Neutrophil (primary cell): ENCODE results near the gene SETBP1.

Source experiments
- H3K27ac ChIP-seq: fragments of 200-600 bp; sonication (generic); 2 replicates; pipeline ENCODE4 v1.5.1; 2016; ENCODE audit warnings: mild to moderate bottlenecking, moderate library complexity
- H3K27me3 ChIP-seq: fragments of 200-600 bp; sonication (generic); 2 replicates; pipeline ENCODE4 v1.6.0; 2016; ENCODE audit warnings: mild to moderate bottlenecking
- H3K36me3 ChIP-seq: fragments of 200-600 bp; sonication (generic); 2 replicates; pipeline ENCODE4 v1.5.1; 2017
- H3K4me1 ChIP-seq, 2 experiments: fragments of 200-600 bp in 1 of 2; sonication (generic) in 1 of 2; 1 replicate in 1 of 2; 2 replicates in 1 of 2; pipeline versions ENCODE4 v1.5.1 to v1.6.1; 2013 to 2016; ENCODE audit warnings: low read depth in 1 of 2, low read length in 1 of 2, mild to moderate bottlenecking in 1 of 2, moderate library complexity in 1 of 2; ENCODE audit not compliant: control insufficient read depth in 1 of 2, insufficient read depth in 1 of 2
- H3K4me3 ChIP-seq, 2 experiments: fragments of 200-600 bp in 1 of 2; sonication (generic) in 1 of 2; 1 replicate in 1 of 2; 2 replicates in 1 of 2; pipeline ENCODE4 v1.5.1; 2013 to 2016; ENCODE audit warnings: low read depth in 1 of 2, low read length in 1 of 2, mild to moderate bottlenecking in 1 of 2, moderate library complexity in 1 of 2
- H3K9me3 ChIP-seq: fragments of 200-600 bp; sonication (generic); 2 replicates; pipeline ENCODE4 v1.5.1; 2016
- CTCF ChIP-seq: fragments of 200-600 bp; sonication (generic); IDR thresholded peaks from 2 replicates; pipeline ENCODE4 v1.5.1; 2016; ENCODE audit warnings: antibody characterized with exemption

SETBP1 gene

GRCh38 chr18:44679056-44679913 lies 1.4 kb upstream of the SETBP1 start:
- Histone ChIP-seq H3K4me3 (peak overlapping the region; percentile 66 to 68), H3K36me3 (no peaks in the 10 kb centered on the region), H3K9me3 (no peaks in the 10 kb centered on the region), H3K4me1 (peaks cover 5 to 12% of the 10 kb centered on the region in 2 experiments), H3K27ac (no peak overlapping the region), H3K27me3 (peaks cover 96% of the 10 kb centered on the region)
- peak; percentile 15 for TF ChIP-seq CTCF

- Histone ChIP-seq H3K27ac (no peak overlapping the region), H3K4me3 (peak overlapping the region; percentile 45 to 47), H3K4me1 (peaks cover 7 to 15% of the 10 kb centered on the region in 2 experiments), H3K27me3 (peaks cover 96% of the 10 kb centered on the region), H3K36me3 (no peaks in the 10 kb centered on the region), H3K9me3 (no peaks in the 10 kb centered on the region)
- TF ChIP-seq CTCF = no peak
Measured at GRCh38 chr18:44679914-44680272, 795 bp upstream of the SETBP1 start.

- no peak for TF ChIP-seq CTCF
- Histone ChIP-seq H3K36me3 (no peaks in the 10 kb centered on the region), H3K4me3 (peak overlapping the region; percentile 6 to 45), H3K9me3 (no peaks in the 10 kb centered on the region), H3K27ac (no peak overlapping the region), H3K4me1 (peaks cover 21 to 29% of the 10 kb centered on the region in 2 experiments), H3K27me3 (peaks cover 86% of the 10 kb centered on the region)
Measured at GRCh38 chr18:44681076-44681970, 635 bp downstream of the SETBP1 start.

- Histone ChIP-seq H3K36me3 (no peaks in the 10 kb centered on the region), H3K27ac (no peak overlapping the region), H3K4me1 (peaks cover 23 to 31% of the 10 kb centered on the region in 2 experiments), H3K27me3 (peaks cover 78% of the 10 kb centered on the region), H3K9me3 (no peaks in the 10 kb centered on the region), H3K4me3 (no peak overlapping the region)
- no peak for TF ChIP-seq CTCF
Measured at GRCh38 chr18:44682201-44682870, 1.6 kb downstream of the SETBP1 start.

GRCh38 chr18:44682871-44683221 lies 2.2 kb downstream of the SETBP1 start:
- H3K4me3 ChIP-seq = no peak overlapping the region
- no peak for TF ChIP-seq CTCF
- no peaks in the 10 kb centered on the region for H3K36me3 ChIP-seq
- H3K27ac ChIP-seq = no peak overlapping the region
- H3K27me3 ChIP-seq = peaks cover 73% of the 10 kb centered on the region
- H3K9me3 ChIP-seq = no peaks in the 10 kb centered on the region
- peaks cover 23 to 31% of the 10 kb centered on the region in 2 experiments for H3K4me1 ChIP-seq
